MCF 10A (cell line): ENCODE results near the gene GLI2. TPM values are rescaled to one million over a fixed set of nuclear protein-coding genes. Genes with fewer than 3 reads are reported as not detected.

Source experiments
- BruUV-seq: library from RNA; stranded (reverse); fragments of 400-500 nt; replicated peaks from 2 replicates; lab custom pipeline; 2021; lab: Mats Ljungman, UMichigan
- CTCF ChIA-PET: fragments of 300-600 bp; sonication (Branson Sonifier 250); formaldehyde crosslinking; extraction: SDS; loops from one replicate; lab custom pipeline; 2021; ENCODE audit warnings: antibody characterized with exemption, inconsistent platforms; lab: Yijun Ruan, JAX
- POLR2A ChIA-PET: fragments of 300-600, 350-650 bp; sonication (Branson Sonifier 250); formaldehyde crosslinking; extraction: SDS; loops from one replicate; lab custom pipeline; 2020; ENCODE audit warnings: antibody characterized with exemption, inconsistent platforms; lab: Yijun Ruan, JAX
- DNase-seq: peaks from one replicate; pipeline ENCODE4 v3.0.0-alpha.2; 2018; ENCODE audit not compliant: unreplicated experiment
- H3K27ac Mint-ChIP-seq: one replicate; pipeline ENCODE4 v1.8.0; 2022; ENCODE audit warnings: mild to moderate bottlenecking, low read depth, mixed read lengths; ENCODE audit not compliant: unreplicated experiment
- H3K27me3 Mint-ChIP-seq: one replicate; pipeline ENCODE4 v1.8.0; 2022; ENCODE audit warnings: mixed read lengths; ENCODE audit not compliant: insufficient read depth, unreplicated experiment
- H3K36me3 Mint-ChIP-seq: one replicate; pipeline ENCODE4 v1.8.0; 2022; ENCODE audit warnings: mild to moderate bottlenecking, moderate library complexity, mixed read lengths; ENCODE audit not compliant: insufficient read depth, unreplicated experiment
- H3K4me1 Mint-ChIP-seq: one replicate; pipeline ENCODE4 v1.8.0; 2022; ENCODE audit warnings: mixed read lengths; ENCODE audit not compliant: insufficient read depth, unreplicated experiment
- H3K4me3 Mint-ChIP-seq: one replicate; pipeline ENCODE4 v1.8.0; 2022; ENCODE audit warnings: mild to moderate bottlenecking, moderate library complexity, mixed read lengths; ENCODE audit not compliant: unreplicated experiment
- H3K9me3 Mint-ChIP-seq: one replicate; pipeline ENCODE4 v1.8.0; 2022; ENCODE audit warnings: mixed read lengths; ENCODE audit not compliant: unreplicated experiment
- intact Hi-C: fragments of 100-400 bp; cut with micrococcal nuclease; formaldehyde crosslinking; loops from 2 replicates; pipeline ENCODE4 v1.14.1; 2022
- total RNA-seq: library from RNA; stranded (reverse); gene quantifications from 2 replicates; pipeline ENCODE4 v1.2.3, GENCODE V29; 2022
- TF ChIP-seq, protein P1 (sequence below): fragments of 200-600 bp; IDR thresholded peaks from one replicate; pipeline ENCODE4 v1.8.0; 2022; ENCODE audit warnings: antibody characterized with exemption, mild to moderate bottlenecking; ENCODE audit not compliant: unreplicated experiment

The GLI2 gene
- total RNA-seq, 1 experiment from 2014 or later: 0.61 TPM

DNA sequence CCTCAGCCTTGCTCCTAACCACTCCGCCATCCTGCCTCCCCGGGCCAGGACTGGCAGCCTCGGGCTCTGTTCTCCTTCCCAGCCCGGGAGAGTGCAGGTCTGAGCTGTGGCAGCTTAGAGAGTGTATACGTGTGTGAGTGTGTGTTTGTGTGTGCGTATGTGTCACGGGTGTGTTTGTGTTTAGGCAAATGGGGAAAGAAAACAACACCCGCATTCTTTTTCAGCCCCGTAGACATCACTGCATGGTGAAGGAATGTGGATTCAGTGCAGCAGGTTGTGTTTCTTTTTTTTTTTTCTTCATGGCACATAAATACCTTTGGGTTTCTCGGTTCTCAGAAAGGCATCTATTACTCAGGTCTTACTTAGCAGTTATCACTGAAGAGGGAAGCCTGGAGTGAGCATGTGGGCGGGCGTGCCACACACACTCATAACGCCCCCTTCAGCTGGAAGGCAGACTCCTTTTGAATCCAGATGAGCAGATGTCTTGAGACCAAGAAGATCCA lies 44.2 kb downstream of the GLI2 start:
- no TSS peak for BruUV-seq
- H3K36me3 Mint-ChIP-seq: no peaks in the 10 kb centered on the region
- no peaks in the 10 kb centered on the region for H3K27me3 Mint-ChIP-seq
- CTCF ChIA-PET: interaction anchor here (0.5 kb wide), 1 partner anchor 100 kb away, joined by 3 read pairs; no protein-coding TSS in a partner anchor
- DNase-seq: no peak
- H3K27ac Mint-ChIP-seq: no peak overlapping the region
- H3K4me3 Mint-ChIP-seq: no peak overlapping the region
- TF ChIP-seq, protein P1, sequence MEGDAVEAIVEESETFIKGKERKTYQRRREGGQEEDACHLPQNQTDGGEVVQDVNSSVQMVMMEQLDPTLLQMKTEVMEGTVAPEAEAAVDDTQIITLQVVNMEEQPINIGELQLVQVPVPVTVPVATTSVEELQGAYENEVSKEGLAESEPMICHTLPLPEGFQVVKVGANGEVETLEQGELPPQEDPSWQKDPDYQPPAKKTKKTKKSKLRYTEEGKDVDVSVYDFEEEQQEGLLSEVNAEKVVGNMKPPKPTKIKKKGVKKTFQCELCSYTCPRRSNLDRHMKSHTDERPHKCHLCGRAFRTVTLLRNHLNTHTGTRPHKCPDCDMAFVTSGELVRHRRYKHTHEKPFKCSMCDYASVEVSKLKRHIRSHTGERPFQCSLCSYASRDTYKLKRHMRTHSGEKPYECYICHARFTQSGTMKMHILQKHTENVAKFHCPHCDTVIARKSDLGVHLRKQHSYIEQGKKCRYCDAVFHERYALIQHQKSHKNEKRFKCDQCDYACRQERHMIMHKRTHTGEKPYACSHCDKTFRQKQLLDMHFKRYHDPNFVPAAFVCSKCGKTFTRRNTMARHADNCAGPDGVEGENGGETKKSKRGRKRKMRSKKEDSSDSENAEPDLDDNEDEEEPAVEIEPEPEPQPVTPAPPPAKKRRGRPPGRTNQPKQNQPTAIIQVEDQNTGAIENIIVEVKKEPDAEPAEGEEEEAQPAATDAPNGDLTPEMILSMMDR: no peak
- no peaks in the 10 kb centered on the region for H3K9me3 Mint-ChIP-seq
- intact Hi-C loops: no loop called here
- POLR2A ChIA-PET: no interaction called here
- H3K4me1 Mint-ChIP-seq: peaks cover 16% of the 10 kb centered on the region

DNA sequence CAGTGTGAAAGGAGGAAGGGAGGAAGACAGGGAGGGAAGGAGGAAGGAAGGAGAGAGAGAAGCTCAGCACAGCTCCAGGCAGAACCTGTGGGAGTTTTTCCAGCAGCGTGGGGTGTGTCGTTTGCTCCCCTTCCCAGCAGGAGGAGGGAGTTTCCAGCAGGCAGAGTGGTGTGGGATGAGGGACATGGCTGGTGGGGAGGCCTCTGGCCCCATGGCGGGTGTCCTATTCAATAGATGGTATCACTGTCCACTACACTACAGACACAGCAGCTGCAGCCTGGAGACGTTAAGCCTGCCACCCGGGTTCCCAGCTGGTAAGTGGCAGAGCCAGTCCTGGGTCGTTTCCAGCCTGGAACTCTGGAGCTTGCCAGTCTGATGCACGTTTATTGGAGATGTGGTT lies 44.7 kb downstream of the GLI2 start:
- Mint-ChIP-seq H3K27me3 (no peaks in the 10 kb centered on the region), H3K4me3 (no peak overlapping the region), H3K9me3 (no peaks in the 10 kb centered on the region), H3K36me3 (no peaks in the 10 kb centered on the region), H3K27ac (no peak overlapping the region), H3K4me1 (peaks cover 16% of the 10 kb centered on the region)
- CTCF ChIA-PET: interaction anchor here (0.7 kb wide), 1 partner anchor 292 kb away, joined by 4 read pairs; no protein-coding TSS in a partner anchor
- intact Hi-C loops: no loop called here
- POLR2A ChIA-PET: no interaction called here
- DNase-seq: no peak
- TF ChIP-seq, protein P1: no peak
- no TSS peak for BruUV-seq

DNA sequence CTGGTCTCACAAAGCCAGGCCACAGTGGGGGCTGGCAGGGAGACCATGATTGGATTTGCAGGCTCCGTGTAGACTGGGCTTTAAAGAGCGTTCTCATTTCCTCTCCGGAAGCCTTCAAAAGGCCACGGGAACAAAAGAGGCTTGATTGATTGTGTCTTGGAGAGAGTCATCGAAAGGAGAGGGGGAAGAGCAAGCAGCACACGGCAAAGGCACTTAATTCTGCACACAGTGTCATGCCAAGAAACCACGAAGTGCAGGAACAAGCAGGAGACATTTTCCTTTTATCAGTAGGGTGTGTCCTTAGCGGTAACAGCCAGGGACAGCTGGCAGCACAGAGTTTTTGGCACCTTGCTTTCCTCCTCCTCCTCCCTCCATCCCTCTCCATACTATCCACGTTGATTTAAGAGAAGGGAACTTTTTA lies 47.7 kb downstream of the GLI2 start:
- H3K4me3 Mint-ChIP-seq: no peak overlapping the region
- intact Hi-C loops: no loop called here
- no peaks in the 10 kb centered on the region for H3K27me3 Mint-ChIP-seq
- no peaks in the 10 kb centered on the region for H3K36me3 Mint-ChIP-seq
- no peak overlapping the region for H3K27ac Mint-ChIP-seq
- H3K9me3 Mint-ChIP-seq: no peaks in the 10 kb centered on the region
- ChIA-PET CTCF (interaction anchor here (0.7 kb wide), 1 partner anchor 139 kb away, joined by 3 read pairs; no protein-coding TSS in a partner anchor), POLR2A (no interaction called here)
- peaks cover 16% of the 10 kb centered on the region for H3K4me1 Mint-ChIP-seq
- TF ChIP-seq, protein P1: no peak
- no peak for DNase-seq
- BruUV-seq: no TSS peak

DNA sequence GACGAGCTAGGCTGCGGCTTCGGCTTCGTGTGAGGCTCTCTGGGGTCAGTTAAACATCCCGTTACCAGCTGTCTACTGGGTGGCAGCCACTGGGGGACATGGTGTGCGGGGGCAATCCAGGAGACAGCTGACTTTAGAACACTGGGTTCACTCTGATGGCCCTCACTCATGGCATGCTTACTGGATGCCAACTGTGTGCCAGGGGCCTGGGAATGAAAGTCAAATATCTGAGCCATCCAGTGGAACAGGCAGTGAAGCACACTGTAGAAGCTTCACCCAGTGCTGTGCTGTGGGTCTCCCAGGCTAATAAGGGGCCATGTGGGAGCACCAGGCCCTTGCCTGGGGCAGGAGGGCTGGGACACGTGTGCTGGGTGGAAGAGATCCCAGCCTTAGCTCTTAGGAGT lies 48.3 kb downstream of the GLI2 start:
- intact Hi-C loops: no loop called here
- CTCF ChIA-PET: interaction anchor here (0.6 to 0.7 kb wide), 3 partner anchors 43 to 257 kb away, joined by 3 to 5 read pairs (median 3); no protein-coding TSS in a partner anchor
- Mint-ChIP-seq H3K9me3 (no peaks in the 10 kb centered on the region), H3K27ac (no peak overlapping the region), H3K36me3 (no peaks in the 10 kb centered on the region), H3K4me1 (peaks cover 16% of the 10 kb centered on the region), H3K4me3 (no peak overlapping the region), H3K27me3 (no peaks in the 10 kb centered on the region)
- BruUV-seq: no TSS peak
- POLR2A ChIA-PET: no interaction called here
- TF ChIP-seq, protein P1: no peak
- no peak for DNase-seq
